Subcutaneous adipose tissue (tissue), 4 donors: Measurements from ENCODE around the gene CHD9. TPM values are rescaled to one million over a fixed set of nuclear protein-coding genes. Genes with fewer than 3 reads are reported as not detected.

ENCODE experiments used
- CTCF ChIP-seq: fragments of 450-650 bp; IDR thresholded peaks from one replicate; pipeline ENCODE4 v1.5.1; 2016; ENCODE audit warnings: low read depth, mild to moderate bottlenecking, control low read depth, antibody characterized with exemption, moderate library complexity
- total RNA-seq, 4 donors: library from RNA; depleted of rRNA; stranded (reverse); fragments of >200 nt; gene quantifications; one replicate each; pipeline ENCODE4 v1.1.0, GENCODE V29; 2016

Gene CHD9
- total RNA-seq, 4 donors from 2014 or later, result 78.0 to 113 (median 101) TPM

DNA sequence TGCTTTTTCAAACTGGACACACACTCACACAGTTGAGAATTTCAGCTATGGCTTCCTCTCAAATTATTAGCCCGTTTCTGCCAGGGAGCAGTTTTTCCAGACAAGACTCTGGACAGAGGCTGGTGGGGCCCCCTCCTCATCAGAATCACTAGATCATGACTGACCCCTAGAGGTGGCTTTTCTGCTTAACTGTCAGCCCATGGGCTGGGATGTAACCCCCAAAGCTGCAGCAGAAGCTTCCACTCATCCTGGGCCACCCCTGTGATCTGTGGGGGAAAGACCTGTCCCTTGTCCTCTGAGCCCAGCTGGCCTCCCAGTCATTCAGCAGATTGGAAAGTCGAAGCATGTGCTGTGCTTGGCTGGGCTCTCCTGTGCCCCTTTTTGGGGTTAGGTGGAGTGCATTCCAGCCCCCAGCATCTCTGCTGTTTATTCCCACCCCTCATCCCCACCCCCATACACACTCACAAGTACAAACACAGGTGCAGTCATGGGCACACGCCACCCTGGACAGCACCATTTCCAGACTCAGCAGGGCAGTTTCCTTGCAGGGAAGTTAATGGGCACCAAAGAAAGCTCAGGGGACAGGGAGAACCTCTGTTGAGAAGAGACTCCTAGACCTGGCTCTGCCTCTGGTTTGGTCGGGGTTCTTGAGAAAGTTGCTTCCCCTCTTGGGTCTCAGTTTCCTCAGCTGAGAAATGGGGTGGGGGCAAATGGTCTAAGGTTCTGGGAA, 301.9 kb downstream of the CHD9 start:
- no peak for TF ChIP-seq CTCF

- no peak for TF ChIP-seq CTCF
Observed at GRCh38 chr16:53357208-53357586, 302.4 kb downstream of the CHD9 start.

GRCh38 chr16:53357955-53358354, 303.2 kb downstream of the CHD9 start:
- no peak for TF ChIP-seq CTCF

GRCh38 chr16:53358884-53359283, 304.1 kb downstream of the CHD9 start:
- TF ChIP-seq CTCF, result no peak

GRCh38 chr16:53369921-53370320, 315.1 kb downstream of the CHD9 start:
- no peak for TF ChIP-seq CTCF

DNA sequence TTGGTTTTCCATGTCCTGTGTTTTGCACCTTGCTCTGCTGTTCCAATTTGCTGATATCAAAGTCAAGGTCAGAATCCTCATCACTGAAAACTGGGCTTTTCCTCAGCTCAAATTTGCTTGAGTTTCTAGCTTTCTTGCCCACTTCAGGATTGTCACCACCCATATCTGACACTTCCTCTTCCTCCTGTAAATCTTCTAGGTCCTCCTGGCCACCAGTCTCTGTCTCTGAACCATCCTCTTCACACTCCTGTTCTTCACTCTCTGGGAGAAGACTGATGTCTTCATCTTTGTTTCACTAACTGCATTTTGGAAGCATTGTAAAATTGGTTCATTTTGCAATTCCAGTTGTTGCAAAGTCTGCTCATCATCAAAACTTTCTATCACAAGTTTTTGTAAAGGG, 316.0 kb downstream of the CHD9 start:
- no peak for TF ChIP-seq CTCF

DNA sequence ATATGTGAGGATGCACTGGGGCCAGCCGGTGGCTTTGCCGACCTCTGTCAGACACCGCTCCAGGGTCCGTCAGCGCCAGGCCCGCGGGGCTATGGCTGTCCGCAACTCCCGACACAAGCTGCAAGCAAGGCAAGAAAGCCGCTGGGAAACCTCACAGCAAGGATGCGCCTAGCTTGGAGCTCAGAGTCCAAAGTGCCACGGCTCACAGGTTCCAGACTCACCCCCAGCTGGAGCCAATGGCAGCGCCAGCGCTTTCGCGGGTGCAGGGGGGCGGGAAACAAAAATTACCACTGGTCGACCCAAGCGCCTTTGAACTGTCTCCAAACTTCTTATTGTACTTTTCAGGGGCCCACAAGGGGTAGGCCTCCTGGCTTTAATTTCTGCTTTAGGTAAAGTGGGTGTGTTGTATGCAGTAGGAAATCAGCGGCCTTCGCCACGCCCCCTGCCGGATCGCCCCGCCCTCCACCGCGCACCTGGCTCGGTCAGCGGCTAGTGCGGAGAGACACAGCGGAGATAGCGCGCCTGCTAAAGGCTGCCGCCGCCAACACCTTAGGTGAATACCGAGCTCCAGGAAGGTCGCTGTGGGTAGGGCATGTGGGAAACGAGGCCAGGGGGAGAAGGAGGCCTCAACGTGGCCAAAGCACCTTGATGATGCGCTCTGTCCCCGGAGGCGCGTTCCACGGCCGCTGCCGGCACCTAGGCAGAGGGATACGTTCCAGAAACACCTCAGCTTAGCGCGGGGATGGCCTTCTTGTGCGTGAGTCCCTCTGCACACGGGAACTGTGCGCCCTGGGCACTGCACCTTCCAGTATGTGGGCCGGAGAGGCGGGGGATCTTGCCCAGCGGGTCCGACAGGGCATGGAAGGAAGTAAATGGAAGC, 318.4 kb downstream of the CHD9 start:
- no peak for TF ChIP-seq CTCF
